ENCODE data around the gene HOXC10.

DNA sequence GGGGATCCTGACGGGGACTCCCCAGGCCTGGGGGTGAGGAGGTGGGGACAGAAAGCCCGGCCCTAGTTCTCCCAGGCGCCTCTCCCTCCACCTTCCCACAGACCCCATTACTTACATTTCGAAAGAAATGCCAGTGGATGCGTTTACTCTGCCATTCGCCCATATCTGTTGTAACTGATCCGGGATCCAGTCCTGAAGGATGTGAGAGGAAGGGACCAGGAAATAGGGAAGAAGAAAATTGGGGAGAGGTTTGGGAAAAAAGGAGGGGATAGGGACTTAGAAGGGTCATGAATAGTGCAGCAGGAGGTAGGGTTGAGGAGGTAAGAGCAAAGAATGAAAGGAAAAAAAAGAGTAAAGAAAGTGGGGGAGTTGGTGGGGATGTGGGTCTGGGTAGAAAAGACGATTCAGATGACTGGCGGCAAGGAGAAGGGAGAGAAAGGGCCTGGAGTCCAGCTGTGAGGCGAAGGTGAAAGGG is 29.1 kb upstream of the HOXC10 start:
- TF ChIP-seq, protein P1, sequence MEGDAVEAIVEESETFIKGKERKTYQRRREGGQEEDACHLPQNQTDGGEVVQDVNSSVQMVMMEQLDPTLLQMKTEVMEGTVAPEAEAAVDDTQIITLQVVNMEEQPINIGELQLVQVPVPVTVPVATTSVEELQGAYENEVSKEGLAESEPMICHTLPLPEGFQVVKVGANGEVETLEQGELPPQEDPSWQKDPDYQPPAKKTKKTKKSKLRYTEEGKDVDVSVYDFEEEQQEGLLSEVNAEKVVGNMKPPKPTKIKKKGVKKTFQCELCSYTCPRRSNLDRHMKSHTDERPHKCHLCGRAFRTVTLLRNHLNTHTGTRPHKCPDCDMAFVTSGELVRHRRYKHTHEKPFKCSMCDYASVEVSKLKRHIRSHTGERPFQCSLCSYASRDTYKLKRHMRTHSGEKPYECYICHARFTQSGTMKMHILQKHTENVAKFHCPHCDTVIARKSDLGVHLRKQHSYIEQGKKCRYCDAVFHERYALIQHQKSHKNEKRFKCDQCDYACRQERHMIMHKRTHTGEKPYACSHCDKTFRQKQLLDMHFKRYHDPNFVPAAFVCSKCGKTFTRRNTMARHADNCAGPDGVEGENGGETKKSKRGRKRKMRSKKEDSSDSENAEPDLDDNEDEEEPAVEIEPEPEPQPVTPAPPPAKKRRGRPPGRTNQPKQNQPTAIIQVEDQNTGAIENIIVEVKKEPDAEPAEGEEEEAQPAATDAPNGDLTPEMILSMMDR (IDR thresholded peaks at IDR 0.05): no peak
- no peak for TF ChIP-seq POLR2A (IDR thresholded peaks at IDR 0.05)
